ENCODE data around the gene PLA2G2D. TPM values are rescaled to one million over a fixed set of nuclear protein-coding genes. Genes with fewer than 3 reads are reported as not detected.

PLA2G2D gene
- total RNA-seq, 1 donor from 2014 or later, result not detected

DNA sequence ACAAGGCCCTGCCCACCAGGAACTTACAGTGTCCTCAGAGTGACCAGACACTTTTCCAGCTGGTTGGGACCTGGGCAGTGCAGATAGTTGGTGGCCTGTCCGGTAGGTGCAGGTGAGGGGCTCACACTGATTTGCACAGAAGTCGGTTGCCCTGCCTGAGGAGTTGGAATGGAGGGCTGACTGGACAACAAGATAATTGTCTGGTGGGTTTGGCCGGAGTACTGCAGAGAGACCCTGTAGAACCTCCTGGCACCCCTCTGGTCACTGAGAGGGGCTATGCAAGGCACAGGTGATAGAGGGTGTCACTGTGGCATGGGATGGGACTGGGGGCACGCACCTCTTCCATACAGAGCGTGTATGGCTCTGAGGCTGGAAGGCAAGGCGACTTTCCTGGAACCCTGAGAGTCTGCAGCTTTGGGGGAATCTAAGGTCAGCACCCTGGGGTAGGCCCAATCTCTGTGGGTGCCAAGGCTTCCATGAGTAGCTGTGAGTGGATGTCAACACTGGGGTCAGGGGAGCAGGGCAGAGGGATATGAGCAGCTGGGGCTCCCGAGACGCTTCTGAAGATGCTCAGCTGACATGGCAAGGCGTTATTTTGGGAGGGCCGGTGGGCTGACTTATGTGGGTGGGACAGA is 7.6 kb upstream of the PLA2G2D start:
- H3K27me3 Mint-ChIP-seq (ENCODE audit: insufficient read depth, low read depth), result peaks cover 2% of the 10 kb centered on the region
- no peak overlapping the region for H3K4me3 ChIP-seq
- H3K27ac Mint-ChIP-seq, result no peak overlapping the region
- no peaks in the 10 kb centered on the region for H3K9me3 ChIP-seq (ENCODE audit: low read depth)
- no peak overlapping the region for H3K4me3 Mint-ChIP-seq
- no peaks in the 10 kb centered on the region for H3K4me1 ChIP-seq
- no peak overlapping the region for H2AFZ ChIP-seq (replicated peaks)
- H3K36me3 ChIP-seq, result no peaks in the 10 kb centered on the region
- H3F3A ChIP-seq (ENCODE audit: low read depth), result no peaks in the 10 kb centered on the region
- no peaks in the 10 kb centered on the region for H3K79me2 ChIP-seq (ENCODE audit: low read depth)
- H3K4me1 Mint-ChIP-seq, result no peaks in the 10 kb centered on the region
- no peaks in the 10 kb centered on the region for H3K27me3 ChIP-seq
- no peak for DNase-seq (ENCODE audit: low spot score)
- no peak overlapping the region for H3K27ac ChIP-seq
- H4K20me1 ChIP-seq (ENCODE audit: low read depth), result no peaks in the 10 kb centered on the region
- peaks cover 7% of the 10 kb centered on the region for H3K9me3 Mint-ChIP-seq
- no peaks in the 10 kb centered on the region for H3K36me3 Mint-ChIP-seq
- TF ChIP-seq EZH2 (IDR thresholded peaks at IDR 0.05), result no peak
- no peak for TF ChIP-seq CTCF (IDR thresholded peaks at IDR 0.05)
- TF ChIP-seq EZH2phosphoT487 (IDR thresholded peaks at IDR 0.05), result no peak
- H3K9ac ChIP-seq, result no peak overlapping the region
- no peak overlapping the region for H3K4me2 ChIP-seq

GRCh38 chr1:20126041-20126805 is 6.9 kb upstream of the PLA2G2D start:
- no peaks in the 10 kb centered on the region for H3K36me3 ChIP-seq
- H3K9ac ChIP-seq, result no peak overlapping the region
- TF ChIP-seq EZH2phosphoT487 (IDR thresholded peaks at IDR 0.05) (no peak), EZH2 (IDR thresholded peaks at IDR 0.05) (no peak), CTCF (IDR thresholded peaks at IDR 0.05) (no peak)
- H3K27me3 Mint-ChIP-seq (ENCODE audit: insufficient read depth, low read depth), result peaks cover 3% of the 10 kb centered on the region
- no peaks in the 10 kb centered on the region for H3F3A ChIP-seq (ENCODE audit: low read depth)
- H3K27ac ChIP-seq, result no peak overlapping the region
- no peak overlapping the region for H2AFZ ChIP-seq (replicated peaks)
- DNase-seq (ENCODE audit: low spot score), result no peak
- no peaks in the 10 kb centered on the region for H3K27me3 ChIP-seq
- H3K27ac Mint-ChIP-seq, result no peak overlapping the region
- H3K9me3 ChIP-seq (ENCODE audit: low read depth), result no peaks in the 10 kb centered on the region
- H3K9me3 Mint-ChIP-seq, result peaks cover 7% of the 10 kb centered on the region
- no peaks in the 10 kb centered on the region for H3K4me1 ChIP-seq
- no peaks in the 10 kb centered on the region for H3K4me1 Mint-ChIP-seq
- no peak overlapping the region for H3K4me3 Mint-ChIP-seq
- H3K79me2 ChIP-seq (ENCODE audit: low read depth), result no peaks in the 10 kb centered on the region
- H4K20me1 ChIP-seq (ENCODE audit: low read depth), result no peaks in the 10 kb centered on the region
- H3K36me3 Mint-ChIP-seq, result no peaks in the 10 kb centered on the region
- no peak overlapping the region for H3K4me3 ChIP-seq
- no peak overlapping the region for H3K4me2 ChIP-seq

- Histone ChIP-seq H3K27me3 (no peaks in the 10 kb centered on the region), H4K20me1 (ENCODE audit: low read depth) (no peaks in the 10 kb centered on the region), H3K4me1 (no peaks in the 10 kb centered on the region), H3K27ac (no peak overlapping the region), H3K9me3 (ENCODE audit: low read depth) (no peaks in the 10 kb centered on the region), H3K36me3 (no peaks in the 10 kb centered on the region), H3F3A (ENCODE audit: low read depth) (no peaks in the 10 kb centered on the region), H3K4me3 (no peak overlapping the region), H2AFZ (replicated peaks) (no peak overlapping the region), H3K79me2 (ENCODE audit: low read depth) (no peaks in the 10 kb centered on the region), H3K4me2 (no peak overlapping the region), H3K9ac (no peak overlapping the region)
- peaks cover 7% of the 10 kb centered on the region for H3K9me3 Mint-ChIP-seq
- no peak overlapping the region for H3K27ac Mint-ChIP-seq
- no peak overlapping the region for H3K4me3 Mint-ChIP-seq
- H3K4me1 Mint-ChIP-seq, result no peaks in the 10 kb centered on the region
- TF ChIP-seq EZH2phosphoT487 (IDR thresholded peaks at IDR 0.05) (no peak), EZH2 (IDR thresholded peaks at IDR 0.05) (no peak), CTCF (IDR thresholded peaks at IDR 0.05) (no peak)
- no peaks in the 10 kb centered on the region for H3K36me3 Mint-ChIP-seq
- H3K27me3 Mint-ChIP-seq (ENCODE audit: insufficient read depth, low read depth), result peaks cover 7% of the 10 kb centered on the region
- DNase-seq (ENCODE audit: low spot score), result no peak
Measured at GRCh38 chr1:20125100-20125499, 5.8 kb upstream of the PLA2G2D start.
